Heart left ventricle (tissue), 13 donors: ENCODE results near the gene CRNN.

Experiments used
- POLR2A ChIP-seq, 2 donors: fragments of 450-650 bp; IDR thresholded peaks; one replicate each; pipeline ENCODE4 v1.6.1; 2017; ENCODE audit warnings: antibody characterized with exemption in 2 of 2, mild to moderate bottlenecking in 2 of 2, moderate library complexity in 2 of 2
- TF ChIP-seq, protein P1 (sequence below), 12 donors: fragments of 200-600 bp; sonication (generic) in 4 of 12; IDR thresholded peaks; one replicate each; pipeline versions ENCODE4 v1.5.0 to v1.8.0; 2018 to 2022; ENCODE audit warnings: antibody characterized with exemption in 12 of 12, mild to moderate bottlenecking in 5 of 12
- donor health status: ischemic (EF 13 %, LVEDD 7.1; RV severe dilation, severe dysfunction).
- donor health status: DM: no; HTN: yes; CAD: no.
- donor health status: DM: no; HTN: no; CAD: no.
- donor health status: ischemic (EF 25% LVEDD 6.9; RV normal size, moderate dysfunction).
- donor health status: ischemic (EF 25% LVEDD 5.7; RV mildly dilated, moderate dysfunction).
- donor health status: ischemic (EF 35%, LVEDD 5.7; RV mildly dilated, moderate dysfunction).
- donor health status: nonischemic (EF 11% LVEDD 7.7; RV severe dilation, severe dysfunction).
- donor health status: DM: yes; HTN: yes; CAD: no.
- donor health status: PGD.
- donor health status: ischemic (EF 29% LVEDD 5.4; RV normal size, mild dysfunction).
- donor health status: nonischemic (EF 23%, LVEDD 6.1; RV moderate dilation, normal function).

- TF ChIP-seq, protein P1, sequence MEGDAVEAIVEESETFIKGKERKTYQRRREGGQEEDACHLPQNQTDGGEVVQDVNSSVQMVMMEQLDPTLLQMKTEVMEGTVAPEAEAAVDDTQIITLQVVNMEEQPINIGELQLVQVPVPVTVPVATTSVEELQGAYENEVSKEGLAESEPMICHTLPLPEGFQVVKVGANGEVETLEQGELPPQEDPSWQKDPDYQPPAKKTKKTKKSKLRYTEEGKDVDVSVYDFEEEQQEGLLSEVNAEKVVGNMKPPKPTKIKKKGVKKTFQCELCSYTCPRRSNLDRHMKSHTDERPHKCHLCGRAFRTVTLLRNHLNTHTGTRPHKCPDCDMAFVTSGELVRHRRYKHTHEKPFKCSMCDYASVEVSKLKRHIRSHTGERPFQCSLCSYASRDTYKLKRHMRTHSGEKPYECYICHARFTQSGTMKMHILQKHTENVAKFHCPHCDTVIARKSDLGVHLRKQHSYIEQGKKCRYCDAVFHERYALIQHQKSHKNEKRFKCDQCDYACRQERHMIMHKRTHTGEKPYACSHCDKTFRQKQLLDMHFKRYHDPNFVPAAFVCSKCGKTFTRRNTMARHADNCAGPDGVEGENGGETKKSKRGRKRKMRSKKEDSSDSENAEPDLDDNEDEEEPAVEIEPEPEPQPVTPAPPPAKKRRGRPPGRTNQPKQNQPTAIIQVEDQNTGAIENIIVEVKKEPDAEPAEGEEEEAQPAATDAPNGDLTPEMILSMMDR (IDR thresholded peaks at IDR 0.05), result no peak
- TF ChIP-seq POLR2A (IDR thresholded peaks at IDR 0.05), result no peak
Observed at GRCh38 chr1:152441756-152442155, 27.7 kb upstream of the CRNN start.
